HEK293 (cell line): ENCODE data around the gene C1QC.

Experiments used
- CTCF ChIA-PET: fragments of 350-600 bp; formaldehyde crosslinking; extraction: SDS; loops from one replicate; lab custom pipeline; 2021; ENCODE audit warnings: antibody characterized with exemption; lab: Yijun Ruan, JAX
- POLR2A ChIA-PET: fragments of 300-600 bp; formaldehyde crosslinking; extraction: SDS; loops from one replicate; lab custom pipeline; 2020; ENCODE audit warnings: antibody characterized with exemption, inconsistent platforms; lab: Yijun Ruan, JAX
- H3K27ac ChIP-seq: fragments of 200-500 bp; sonication (Bioruptor generic); 2 replicates; pipeline ENCODE4 v1.5.1; 2014; ENCODE audit warnings: low read depth, low read length, control low read depth, inconsistent platforms; ENCODE audit errors: extremely low read depth
- H3K36me3 ChIP-seq, 2 experiments: fragments of 200-500 bp in 1 of 2; sonication (Bioruptor generic) in 1 of 2; 1 replicate in 1 of 2; 2 replicates in 1 of 2; pipeline ENCODE4 v1.5.1; 2014 to 2017; ENCODE audit warnings: inconsistent platforms in 2 of 2, low read length in 2 of 2; ENCODE audit not compliant: control insufficient read depth in 2 of 2, insufficient read depth in 1 of 2
- H3K4me1 ChIP-seq: fragments of 200-500 bp; sonication (Bioruptor generic); 2 replicates; pipeline ENCODE4 v1.5.1; 2014; ENCODE audit warnings: mild to moderate bottlenecking, low read length, inconsistent platforms; ENCODE audit not compliant: control insufficient read depth, insufficient read depth
- H3K4me3 ChIP-seq: 2 replicates; pipeline ENCODE4 v1.5.1; 2011; ENCODE audit warnings: low read depth, mild to moderate bottlenecking, control low read depth, low read length, moderate library complexity
- H3K9me3 ChIP-seq: fragments of 200-500 bp; sonication (Bioruptor generic); 2 replicates; pipeline ENCODE4 v1.5.1; 2014; ENCODE audit warnings: low read depth, low read length, inconsistent platforms; ENCODE audit not compliant: control insufficient read depth, insufficient read depth
- GLI4 ChIP-seq: fragments of 450-650 bp; formaldehyde crosslinking; IDR thresholded peaks from 2 replicates; pipeline ENCODE4 v1.5.1; 2016; ENCODE audit warnings: missing biosample characterization, missing genetic modification characterization
- GLIS2 ChIP-seq: fragments of 450-650 bp; formaldehyde crosslinking; IDR thresholded peaks from 2 replicates; pipeline ENCODE4 v1.5.1; 2016; ENCODE audit warnings: missing biosample characterization, missing genetic modification characterization
- IKZF3 ChIP-seq: fragments of 450-650 bp; IDR thresholded peaks from 2 replicates; pipeline ENCODE4 v1.5.0; 2018; ENCODE audit warnings: missing biosample characterization, mild to moderate bottlenecking, missing genetic modification characterization, moderate library complexity
- PRDM1 ChIP-seq: fragments of 450-650 bp; formaldehyde crosslinking; IDR thresholded peaks from 2 replicates; pipeline ENCODE4; 2016; ENCODE audit warnings: missing biosample characterization, missing genetic modification characterization
- PRDM10 ChIP-seq: fragments of 450-650 bp; formaldehyde crosslinking; IDR thresholded peaks from 2 replicates; pipeline ENCODE4 v1.5.1; 2016; ENCODE audit warnings: missing biosample characterization, missing genetic modification characterization
- REPIN1 ChIP-seq: fragments of 450-650 bp; formaldehyde crosslinking; IDR thresholded peaks from 2 replicates; pipeline ENCODE4 v1.5.1; 2017; ENCODE audit warnings: missing biosample characterization, missing genetic modification characterization, low read depth
- REST ChIP-seq: fragments of 450-650 bp; formaldehyde crosslinking; IDR thresholded peaks from 2 replicates; pipeline ENCODE4 v1.5.1; 2016; ENCODE audit warnings: missing biosample characterization, missing genetic modification characterization
- SP2 ChIP-seq: fragments of 450-650 bp; formaldehyde crosslinking; IDR thresholded peaks from 2 replicates; pipeline ENCODE4 v1.5.1; 2016; ENCODE audit warnings: missing biosample characterization, missing genetic modification characterization
- ZBTB21 ChIP-seq: fragments of 450-650 bp; formaldehyde crosslinking; IDR thresholded peaks from 2 replicates; pipeline ENCODE4 v1.5.1; 2017; ENCODE audit warnings: missing biosample characterization, missing genetic modification characterization
- ZNF214 ChIP-seq: fragments of 450-650 bp; formaldehyde crosslinking; IDR thresholded peaks from 2 replicates; pipeline ENCODE4 v1.5.1; 2017; ENCODE audit warnings: missing biosample characterization, mild to moderate bottlenecking, missing genetic modification characterization, borderline replicate concordance
- ZNF335 ChIP-seq: fragments of 450-650 bp; formaldehyde crosslinking; conservative IDR thresholded peaks from 2 replicates; pipeline ENCODE4 v1.5.1; 2016; ENCODE audit warnings: missing biosample characterization, missing genetic modification characterization
- ZNF366 ChIP-seq: fragments of 450-650 bp; formaldehyde crosslinking; conservative IDR thresholded peaks from 2 replicates; pipeline ENCODE4 v1.5.1; 2016; ENCODE audit warnings: missing biosample characterization, missing genetic modification characterization
- ZNF398 ChIP-seq: fragments of 450-650 bp; formaldehyde crosslinking; IDR thresholded peaks from 2 replicates; pipeline ENCODE4 v1.5.1; 2017; ENCODE audit warnings: missing biosample characterization, missing genetic modification characterization
- ZNF404 ChIP-seq: fragments of 450-650 bp; formaldehyde crosslinking; IDR thresholded peaks from 2 replicates; pipeline ENCODE4 v1.5.1; 2017; ENCODE audit warnings: missing biosample characterization, missing genetic modification characterization
- ZNF423 ChIP-seq: fragments of 450-650 bp; formaldehyde crosslinking; IDR thresholded peaks from 2 replicates; pipeline ENCODE4 v1.5.1; 2016; ENCODE audit warnings: missing biosample characterization, missing genetic modification characterization
- ZNF473 ChIP-seq: fragments of 450-650 bp; formaldehyde crosslinking; IDR thresholded peaks from 2 replicates; pipeline ENCODE4 v1.5.1; 2017; ENCODE audit warnings: missing biosample characterization, missing genetic modification characterization
- ZNF600 ChIP-seq: fragments of 450-650 bp; formaldehyde crosslinking; IDR thresholded peaks from 2 replicates; pipeline ENCODE4 v1.5.1; 2016; ENCODE audit warnings: missing biosample characterization, missing genetic modification characterization
- ZNF785 ChIP-seq: fragments of 450-650 bp; formaldehyde crosslinking; IDR thresholded peaks from 2 replicates; pipeline ENCODE4 v1.5.1; 2016; ENCODE audit warnings: missing biosample characterization, missing genetic modification characterization
- ZSCAN30 ChIP-seq: fragments of 450-650 bp; IDR thresholded peaks from 2 replicates; pipeline ENCODE4 v1.5.1; 2018; ENCODE audit warnings: missing biosample characterization, mild to moderate bottlenecking, missing genetic modification characterization, moderate library complexity
- ZXDB ChIP-seq: fragments of 450-650 bp; formaldehyde crosslinking; IDR thresholded peaks from 2 replicates; pipeline ENCODE4 v1.5.1; 2016; ENCODE audit warnings: missing biosample characterization, missing genetic modification characterization
- TF ChIP-seq, protein P1 (sequence below): fragments of 450-650 bp; formaldehyde crosslinking; IDR thresholded peaks from 2 replicates; pipeline ENCODE4 v1.5.1; 2016; ENCODE audit warnings: missing biosample characterization, missing genetic modification characterization

The C1QC gene

DNA sequence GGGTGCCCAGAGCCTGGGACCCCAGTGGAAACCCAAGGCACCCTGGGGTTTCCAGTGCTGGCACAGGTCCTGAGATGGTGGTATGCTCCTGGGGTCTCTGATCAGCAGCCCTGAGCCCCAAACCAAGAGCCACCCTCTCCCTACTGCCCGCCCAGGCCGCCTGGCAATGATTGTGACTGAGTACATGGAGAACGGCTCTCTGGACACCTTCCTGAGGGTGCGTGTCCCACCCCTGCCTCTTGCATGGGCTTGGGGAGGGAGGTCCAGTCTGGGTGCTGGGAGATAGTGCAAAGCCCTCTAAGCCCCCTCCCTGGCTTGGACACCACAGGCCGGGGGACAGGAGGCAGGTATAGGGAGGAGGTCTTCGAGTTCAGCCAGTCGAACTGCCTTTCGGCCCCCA is 45.4 kb upstream of the C1QC start (continued):
- TF ChIP-seq PRDM10 (tag by site-specific recombination) (no peak), GLI4 (tag by site-specific recombination) (no peak), ZBTB21 (tag by site-specific recombination) (no peak), ZNF214 (tag by site-specific recombination) (no peak)
- TF ChIP-seq, all 188 proteins: peak for 0

DNA sequence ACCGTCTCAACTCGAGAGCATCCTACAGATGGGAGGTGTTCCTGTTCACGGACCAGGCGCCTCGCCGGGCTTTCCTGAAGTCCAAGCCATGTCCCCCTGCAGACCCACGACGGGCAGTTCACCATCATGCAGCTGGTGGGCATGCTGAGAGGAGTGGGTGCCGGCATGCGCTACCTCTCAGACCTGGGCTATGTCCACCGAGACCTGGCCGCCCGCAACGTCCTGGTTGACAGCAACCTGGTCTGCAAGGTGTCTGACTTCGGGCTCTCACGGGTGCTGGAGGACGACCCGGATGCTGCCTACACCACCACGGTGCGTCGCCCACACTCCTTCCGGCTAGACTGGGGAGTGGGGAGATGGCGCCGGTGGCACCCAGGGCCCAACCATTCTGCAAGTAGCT is 44.7 kb upstream of the C1QC start:
- POLR2A ChIA-PET: no interaction called here
- Histone ChIP-seq H3K4me3 (no peak overlapping the region), H3K9me3 (no peaks in the 10 kb centered on the region), H3K36me3 (no peaks in the 10 kb centered on the region), H3K27ac (no peak overlapping the region), H3K4me1 (no peaks in the 10 kb centered on the region)
- CTCF ChIA-PET: interaction anchor here (0.6 kb wide), 1 partner anchor 234 kb away, joined by 4 read pairs; no protein-coding TSS in a partner anchor
- TF ChIP-seq ZNF398 (no peak), ZNF423 (tag by site-specific recombination) (no peak), IKZF3 (tag by site-specific recombination) (no peak), ZNF335 (no peak), GLIS2 (no peak), REPIN1 (tag by site-specific recombination) (no peak), ZNF600 (tag by site-specific recombination) (no peak), ZNF214 (tag by site-specific recombination) (no peak), ZSCAN30 (tag by site-specific recombination) (no peak)
- TF ChIP-seq, protein P1, sequence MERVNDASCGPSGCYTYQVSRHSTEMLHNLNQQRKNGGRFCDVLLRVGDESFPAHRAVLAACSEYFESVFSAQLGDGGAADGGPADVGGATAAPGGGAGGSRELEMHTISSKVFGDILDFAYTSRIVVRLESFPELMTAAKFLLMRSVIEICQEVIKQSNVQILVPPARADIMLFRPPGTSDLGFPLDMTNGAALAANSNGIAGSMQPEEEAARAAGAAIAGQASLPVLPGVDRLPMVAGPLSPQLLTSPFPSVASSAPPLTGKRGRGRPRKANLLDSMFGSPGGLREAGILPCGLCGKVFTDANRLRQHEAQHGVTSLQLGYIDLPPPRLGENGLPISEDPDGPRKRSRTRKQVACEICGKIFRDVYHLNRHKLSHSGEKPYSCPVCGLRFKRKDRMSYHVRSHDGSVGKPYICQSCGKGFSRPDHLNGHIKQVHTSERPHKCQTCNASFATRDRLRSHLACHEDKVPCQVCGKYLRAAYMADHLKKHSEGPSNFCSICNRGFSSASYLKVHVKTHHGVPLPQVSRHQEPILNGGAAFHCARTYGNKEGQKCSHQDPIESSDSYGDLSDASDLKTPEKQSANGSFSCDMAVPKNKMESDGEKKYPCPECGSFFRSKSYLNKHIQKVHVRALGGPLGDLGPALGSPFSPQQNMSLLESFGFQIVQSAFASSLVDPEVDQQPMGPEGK (tag by site-specific recombination): no peak

DNA sequence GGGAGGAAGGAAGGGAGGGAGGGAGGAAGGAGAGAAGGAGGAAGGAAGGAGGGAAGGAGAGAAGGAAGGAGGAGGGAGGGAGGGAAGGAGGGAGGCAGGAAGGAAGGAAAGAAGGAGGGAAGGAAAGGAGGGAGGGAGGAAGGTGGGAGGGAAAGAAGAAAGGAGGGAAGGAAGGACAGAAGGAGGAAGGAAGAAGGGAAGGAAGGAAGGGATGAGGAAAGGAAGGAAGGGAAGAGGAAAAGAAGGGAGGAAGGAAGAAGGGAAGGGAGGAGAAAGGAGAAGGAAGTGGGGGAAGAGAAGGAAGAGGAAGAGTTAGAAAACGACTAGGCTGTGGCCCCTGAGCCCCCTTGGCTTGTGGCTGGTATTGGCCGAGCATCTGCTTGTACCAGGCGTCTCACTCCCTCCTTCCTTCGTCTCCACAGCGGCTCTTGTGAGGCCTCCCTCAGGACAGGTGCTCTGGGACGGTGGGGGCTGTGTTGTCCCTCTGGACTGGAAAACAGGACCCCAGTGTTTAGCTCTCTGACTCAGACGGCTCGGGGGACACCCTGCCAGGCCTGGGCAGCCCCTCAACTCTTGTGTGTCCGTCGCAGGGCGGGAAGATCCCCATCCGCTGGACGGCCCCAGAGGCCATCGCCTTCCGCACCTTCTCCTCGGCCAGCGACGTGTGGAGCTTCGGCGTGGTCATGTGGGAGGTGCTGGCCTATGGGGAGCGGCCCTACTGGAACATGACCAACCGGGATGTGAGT is 43.2 kb upstream of the C1QC start:
- ChIA-PET CTCF (no interaction called here), POLR2A (no interaction called here)
- H3K36me3 ChIP-seq: no peaks in the 10 kb centered on the region
- no peaks in the 10 kb centered on the region for H3K4me1 ChIP-seq
- no peak overlapping the region for H3K27ac ChIP-seq
- no peak overlapping the region for H3K4me3 ChIP-seq
- no peaks in the 10 kb centered on the region for H3K9me3 ChIP-seq
- TF ChIP-seq ZXDB (tag by site-specific recombination) (no peak), ZNF404 (tag by site-specific recombination) (no peak), PRDM1 (peak; percentile 56), ZNF473 (0 out of 2 replicates have a peak, but pooled peaks have one; percentile 44), ZNF366 (tag by site-specific recombination) (peak; percentile 99), ZNF785 (tag by site-specific recombination) (0 out of 2 replicates have a peak, but pooled peaks have one; percentile 28), REST (no peak), SP2 (tag by site-specific recombination) (no peak)
